Hepatocyte (in vitro differentiated cells): Measurements from ENCODE around the gene SPSB2.

Experiments
- EZH2 ChIP-seq: fragments of 200-600 bp; sonication (generic); IDR thresholded peaks from 2 replicates; pipeline ENCODE4 v1.6.1; 2016; ENCODE audit warnings: antibody characterized with exemption, mild to moderate bottlenecking, borderline replicate concordance
- EZH2phosphoT487 ChIP-seq: fragments of 200-600 bp; sonication (generic); IDR thresholded peaks from one replicate; pipeline ENCODE4 v1.6.1; 2018; ENCODE audit warnings: antibody characterized with exemption, mild to moderate bottlenecking, low read depth, moderate library complexity; ENCODE audit not compliant: unreplicated experiment, severe bottlenecking
- TF ChIP-seq, protein P1 (sequence below): fragments of 200-600 bp; sonication (generic); IDR thresholded peaks from 2 replicates; pipeline ENCODE4 v1.5.1; 2016; ENCODE audit warnings: antibody characterized with exemption, mild to moderate bottlenecking; ENCODE audit not compliant: poor library complexity

DNA sequence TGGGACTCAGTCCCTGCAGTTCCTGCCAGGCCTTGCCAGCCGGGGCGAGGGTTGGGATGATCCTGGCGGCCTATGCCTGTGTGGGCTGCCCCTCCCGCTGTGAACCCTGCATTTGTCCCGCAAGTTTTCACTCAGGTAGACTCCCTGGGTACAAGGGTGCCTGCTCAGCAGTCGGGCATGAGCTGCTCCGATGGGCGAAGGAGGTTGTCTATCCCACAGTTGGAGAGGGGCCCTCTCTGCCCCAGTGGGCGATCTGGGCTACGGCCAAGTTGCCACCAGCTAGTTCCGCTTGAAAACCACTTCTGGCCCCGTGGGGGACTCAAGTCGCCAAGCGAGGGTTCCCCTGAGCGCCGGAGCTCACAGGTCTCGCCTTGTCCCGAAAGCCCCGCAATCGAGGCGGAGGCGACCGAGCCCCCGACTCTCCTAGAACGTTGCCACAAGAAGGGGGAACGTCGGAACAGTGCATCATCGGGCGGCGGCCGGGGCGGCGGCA is 6.1 kb downstream of the SPSB2 start:
- TF ChIP-seq EZH2phosphoT487: no peak
- TF ChIP-seq, protein P1, sequence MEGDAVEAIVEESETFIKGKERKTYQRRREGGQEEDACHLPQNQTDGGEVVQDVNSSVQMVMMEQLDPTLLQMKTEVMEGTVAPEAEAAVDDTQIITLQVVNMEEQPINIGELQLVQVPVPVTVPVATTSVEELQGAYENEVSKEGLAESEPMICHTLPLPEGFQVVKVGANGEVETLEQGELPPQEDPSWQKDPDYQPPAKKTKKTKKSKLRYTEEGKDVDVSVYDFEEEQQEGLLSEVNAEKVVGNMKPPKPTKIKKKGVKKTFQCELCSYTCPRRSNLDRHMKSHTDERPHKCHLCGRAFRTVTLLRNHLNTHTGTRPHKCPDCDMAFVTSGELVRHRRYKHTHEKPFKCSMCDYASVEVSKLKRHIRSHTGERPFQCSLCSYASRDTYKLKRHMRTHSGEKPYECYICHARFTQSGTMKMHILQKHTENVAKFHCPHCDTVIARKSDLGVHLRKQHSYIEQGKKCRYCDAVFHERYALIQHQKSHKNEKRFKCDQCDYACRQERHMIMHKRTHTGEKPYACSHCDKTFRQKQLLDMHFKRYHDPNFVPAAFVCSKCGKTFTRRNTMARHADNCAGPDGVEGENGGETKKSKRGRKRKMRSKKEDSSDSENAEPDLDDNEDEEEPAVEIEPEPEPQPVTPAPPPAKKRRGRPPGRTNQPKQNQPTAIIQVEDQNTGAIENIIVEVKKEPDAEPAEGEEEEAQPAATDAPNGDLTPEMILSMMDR: no peak
- no peak for TF ChIP-seq EZH2
